Ecto neural progenitor cell (in vitro differentiated cells): Measurements from ENCODE around the gene CCT7.
"Not testable (repeated sequence)": the region's sequence is repeated elsewhere in the genome, so short reads cannot be mapped to it uniquely, and the experiment has no call there.

ENCODE experiments used
- DNase-seq: peaks from one replicate; pipeline ENCODE4 v3.0.0-alpha.2; 2018; ENCODE audit warnings: low spot score

Gene CCT7

GRCh38 chr2:73233932-73234832 lies at the start of gene CCT7:
Gene CCT7 (plus strand): TSS chr2:73234308. CDS start chr2:73234379, 71 bp downstream.
- peak; percentile 89 for DNase-seq

GRCh38 chr2:73185965-73186364 lies 48.1 kb upstream of the CCT7 start:
- no peak for DNase-seq

- DNase-seq = no peak
Measured at GRCh38 chr2:73187549-73187948, 46.6 kb upstream of the CCT7 start.

- DNase-seq = no peak
Measured at GRCh38 chr2:73197579-73197978, 36.5 kb upstream of the CCT7 start.

GRCh38 chr2:73200281-73200680 lies 33.8 kb upstream of the CCT7 start:
- not testable (repeated sequence) for DNase-seq

GRCh38 chr2:73202156-73203054 lies 31.7 kb upstream of the CCT7 start, which contains the start of gene NOTO:
Gene NOTO (plus strand): TSS chr2:73202574. CDS start chr2:73202667, 93 bp downstream.
- DNase-seq = peak; percentile 61

- peak; percentile 53 for DNase-seq
Measured at GRCh38 chr2:73203055-73203681, 30.9 kb upstream of the CCT7 start.

- no peak for DNase-seq
Measured at GRCh38 chr2:73205611-73206010, 28.5 kb upstream of the CCT7 start.

- no peak for DNase-seq
Measured at GRCh38 chr2:73208258-73208657, 25.9 kb upstream of the CCT7 start.

- DNase-seq = no peak
Measured at GRCh38 chr2:73210019-73210418, 24.1 kb upstream of the CCT7 start.

- no peak for DNase-seq
Measured at GRCh38 chr2:73210696-73211095, 23.4 kb upstream of the CCT7 start.

GRCh38 chr2:73212098-73212447 lies 22.0 kb upstream of the CCT7 start:
- DNase-seq = no peak

- peak; percentile 81 for DNase-seq
Measured at GRCh38 chr2:73212448-73213176, 21.5 kb upstream of the CCT7 start.

- DNase-seq = peak; percentile 91
Measured at GRCh38 chr2:73214120-73215035, 19.7 kb upstream of the CCT7 start, which contains the start of gene SMYD5. Gene SMYD5 (plus strand): TSS chr2:73214245. CDS start chr2:73214267, 22 bp downstream.

- no peak for DNase-seq
Measured at GRCh38 chr2:73215254-73215653, 18.9 kb upstream of the CCT7 start.

- no peak for DNase-seq
Measured at GRCh38 chr2:73217160-73217559, 16.9 kb upstream of the CCT7 start.

GRCh38 chr2:73217826-73218225 lies 16.3 kb upstream of the CCT7 start:
- no peak for DNase-seq

- DNase-seq = no peak
Measured at GRCh38 chr2:73218298-73218697, 15.8 kb upstream of the CCT7 start.

- DNase-seq = no peak
Measured at GRCh38 chr2:73223821-73224220, 10.3 kb upstream of the CCT7 start.
